ENCODE data around the gene LIN7B. TPM values are rescaled to one million over a fixed set of nuclear protein-coding genes. Genes with fewer than 3 reads are reported as not detected.

The LIN7B gene
- total and polyA plus RNA-seq, 2 of the 13 experiments (the other 11 are each of a cell fraction or from before 2014, with no cell fraction given) = 5.3 to 7.6 TPM

GRCh38 chr19:49085020-49085867 lies 28.9 kb upstream of the LIN7B start, which contains the start of gene SNRNP70 (continued):
- TF ChIP-seq MAFG (CRISPR knock-in tag; IDR thresholded peaks at IDR 0.05) (peak; percentile 67; the same call in 1 of the 2 replicates), ZSCAN5A (CRISPR knock-in tag; IDR thresholded peaks at IDR 0.05; ENCODE audit: borderline replicate concordance) (peak; percentile 58), NFYC (CRISPR knock-in tag; IDR thresholded peaks at IDR 0.05) (peak; percentile 25; the same call in 1 of the 2 replicates), PHF21A (CRISPR knock-in tag; IDR thresholded peaks at IDR 0.05) (peak; percentile 92), ATRX (CRISPR knock-in tag; IDR thresholded peaks at IDR 0.05; ENCODE audit: borderline replicate concordance) (no peak), GATAD1 (CRISPR knock-in tag; IDR thresholded peaks at IDR 0.05) (peak; percentile 88), POLR2AphosphoS2 (IDR thresholded peaks at IDR 0.05; ENCODE audit: low read depth, low read length) (0 out of 2 replicates have a peak, but pooled peaks have one; percentile 61), POLR2AphosphoS5 (IDR thresholded peaks at IDR 0.05; ENCODE audit: low read depth, low read length) (peak; percentile 79), ELF4 (CRISPR knock-in tag; IDR thresholded peaks at IDR 0.05; ENCODE audit: borderline replicate concordance) (peak; percentile 93), TMF1 (CRISPR knock-in tag; IDR thresholded peaks at IDR 0.05; ENCODE audit: low read depth) (peak; percentile 66; the same call in 1 of the 2 replicates), NRL (CRISPR knock-in tag; IDR thresholded peaks at IDR 0.05; ENCODE audit: borderline replicate concordance) (peak; percentile 73; the same call in 1 of the 2 replicates), AKNA (CRISPR knock-in tag; IDR thresholded peaks at IDR 0.05; ENCODE audit: borderline replicate concordance) (no peak), NFIB (CRISPR knock-in tag; IDR thresholded peaks at IDR 0.05; ENCODE audit: borderline replicate concordance) (no peak), MIER3 (CRISPR knock-in tag; IDR thresholded peaks at IDR 0.05; ENCODE audit: borderline replicate concordance) (no peak; the same call in 1 of the 2 replicates), MBNL3 (CRISPR knock-in tag; conservative IDR thresholded peaks at IDR 0.05) (no peak), TAF15 (IDR thresholded peaks at IDR 0.05; ENCODE audit: low read depth, low read length, poor library complexity, severe bottlenecking) (peak; percentile 49), BATF2 (CRISPR knock-in tag; IDR thresholded peaks at IDR 0.05) (0 out of 2 replicates have a peak, but pooled peaks have one; percentile 6), ZNF629 (CRISPR knock-in tag; conservative IDR thresholded peaks at IDR 0.05) (no peak), BORCS8-MEF2B (CRISPR knock-in tag; IDR thresholded peaks at IDR 0.05) (peak; percentile 57; the same call in 1 of the 2 replicates), ZNF235 (CRISPR knock-in tag; IDR thresholded peaks at IDR 0.05; ENCODE audit: borderline replicate concordance) (0 out of 2 replicates have a peak, but pooled peaks have one; percentile 75)
- TF ChIP-seq, protein P1, sequence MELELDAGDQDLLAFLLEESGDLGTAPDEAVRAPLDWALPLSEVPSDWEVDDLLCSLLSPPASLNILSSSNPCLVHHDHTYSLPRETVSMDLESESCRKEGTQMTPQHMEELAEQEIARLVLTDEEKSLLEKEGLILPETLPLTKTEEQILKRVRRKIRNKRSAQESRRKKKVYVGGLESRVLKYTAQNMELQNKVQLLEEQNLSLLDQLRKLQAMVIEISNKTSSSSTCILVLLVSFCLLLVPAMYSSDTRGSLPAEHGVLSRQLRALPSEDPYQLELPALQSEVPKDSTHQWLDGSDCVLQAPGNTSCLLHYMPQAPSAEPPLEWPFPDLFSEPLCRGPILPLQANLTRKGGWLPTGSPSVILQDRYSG (CRISPR knock-in tag; IDR thresholded peaks at IDR 0.05) = peak; percentile 28; the same call in 1 of the 2 replicates

Data from HepG2 (cell line).